ENCODE measurements around the gene POLR3K. TPM values are rescaled to one million over a fixed set of nuclear protein-coding genes. Genes with fewer than 3 reads are reported as not detected.
A peak's percentile ranks its signal among the peaks of the same experiment; 100 is the strongest.
"Not testable (repeated sequence)": the region's sequence is repeated elsewhere in the genome, so short reads cannot be mapped to it uniquely, and the experiment has no call there.

The POLR3K gene
- total and polyA plus RNA-seq, 4 experiments from 2014 or later, result 19.9 to 43.1 (median 31.6) TPM

GRCh38 chr16:50769-51591, 2.4 kb downstream of the POLR3K start:
- H3K9me3 ChIP-seq (ENCODE audit: control insufficient read depth in 1 of 2, low read length in 2 of 2), result no peaks in the 10 kb centered on the region
- Mint-ChIP-seq H3K4me3 (peak overlapping the region; percentile 36 to 71 (median 60)), H3K27ac (peak overlapping the region in 1 of 7 donors; percentile 51), H3K36me3 (peaks cover 21 to 39% of the 10 kb centered on the region in 2 donors), H3K9me3 (no peaks in the 10 kb centered on the region), H3K27me3 (no peaks in the 10 kb centered on the region), H3K4me1 (peaks cover 20 to 46% (median 31%) of the 10 kb centered on the region in 4 donors)
- H3K36me3 ChIP-seq (ENCODE audit: insufficient read depth, low read length), result peaks cover 19% of the 10 kb centered on the region
- intact Hi-C loops (cut with micrococcal nuclease), result no loop called here
- no peak for DNase-seq
- peaks cover 29% of the 10 kb centered on the region for H3K4me1 ChIP-seq (ENCODE audit: insufficient read depth, low read length)
- no peak overlapping the region for H3K4me3 ChIP-seq (ENCODE audit: low read length in 2 of 2)
- no peak overlapping the region for H3K27ac ChIP-seq (ENCODE audit: low read depth, low read length)
- ChIA-PET CTCF (ENCODE audit: partially characterized antibody) (interaction anchor here (0.7 kb wide), 1 partner anchor 319 kb away, joined by 3 read pairs; the partner anchor contains the start of gene MRPL28), POLR2A (ENCODE audit: partially characterized antibody) (no interaction called here)
- H3K27me3 ChIP-seq (ENCODE audit: insufficient read depth, low read length), result no peaks in the 10 kb centered on the region

- Histone ChIP-seq H3K27me3 (ENCODE audit: insufficient read depth, low read length) (no peaks in the 10 kb centered on the region), H3K4me1 (ENCODE audit: insufficient read depth, low read length) (peaks cover 24% of the 10 kb centered on the region), H3K36me3 (ENCODE audit: insufficient read depth, low read length) (peaks cover 36% of the 10 kb centered on the region), H3K4me3 (ENCODE audit: low read length in 2 of 2) (no peak overlapping the region), H3K27ac (ENCODE audit: low read depth, low read length) (no peak overlapping the region), H3K9me3 (ENCODE audit: control insufficient read depth in 1 of 2, low read length in 2 of 2) (no peaks in the 10 kb centered on the region)
- no peak overlapping the region for H3K4me3 Mint-ChIP-seq
- peaks cover 54 to 62% of the 10 kb centered on the region in 2 donors for H3K36me3 Mint-ChIP-seq
- no peak overlapping the region for H3K27ac Mint-ChIP-seq
- H3K4me1 Mint-ChIP-seq, result peaks cover 24 to 40% (median 34%) of the 10 kb centered on the region in 4 donors
- intact Hi-C loops (cut with micrococcal nuclease), result no loop called here
- POLR2A ChIA-PET (ENCODE audit: partially characterized antibody), result no interaction called here
- CTCF ChIA-PET (ENCODE audit: partially characterized antibody), result no interaction called here
- H3K27me3 Mint-ChIP-seq, result no peaks in the 10 kb centered on the region
- H3K9me3 Mint-ChIP-seq, result no peaks in the 10 kb centered on the region
- DNase-seq, result no peak
These were observed 6.2 kb downstream of the POLR3K start for GRCh38 chr16:47234-47633.

GRCh38 chr16:46510-46909, 6.9 kb downstream of the POLR3K start:
- H3K9me3 Mint-ChIP-seq; H3K9me3 ChIP-seq (ENCODE audit: control insufficient read depth in 1 of 2, low read length in 2 of 2); intact Hi-C loops (cut with micrococcal nuclease); H3K27ac Mint-ChIP-seq; DNase-seq; POLR2A ChIA-PET (ENCODE audit: partially characterized antibody); CTCF ChIA-PET (ENCODE audit: partially characterized antibody); H3K27ac ChIP-seq (ENCODE audit: low read depth, low read length); H3K4me3 Mint-ChIP-seq; H3K27me3 Mint-ChIP-seq; H3K4me3 ChIP-seq (ENCODE audit: low read length in 2 of 2); H3K27me3 ChIP-seq (ENCODE audit: insufficient read depth, low read length): not testable (repeated sequence)
- Mint-ChIP-seq H3K36me3 (peaks cover 59 to 68% of the 10 kb centered on the region in 2 donors), H3K4me1 (peaks cover 26 to 40% (median 36%) of the 10 kb centered on the region in 4 donors)
- peaks cover 36% of the 10 kb centered on the region for H3K36me3 ChIP-seq (ENCODE audit: insufficient read depth, low read length)
- peaks cover 21% of the 10 kb centered on the region for H3K4me1 ChIP-seq (ENCODE audit: insufficient read depth, low read length)

- DNase-seq, result no peak
- H3K27me3 Mint-ChIP-seq, result no peaks in the 10 kb centered on the region
- Histone ChIP-seq H3K27ac (ENCODE audit: low read depth, low read length) (no peak overlapping the region), H3K36me3 (ENCODE audit: insufficient read depth, low read length) (peaks cover 30% of the 10 kb centered on the region), H3K27me3 (ENCODE audit: insufficient read depth, low read length) (no peaks in the 10 kb centered on the region), H3K4me1 (ENCODE audit: insufficient read depth, low read length) (peaks cover 14% of the 10 kb centered on the region), H3K9me3 (ENCODE audit: control insufficient read depth in 1 of 2, low read length in 2 of 2) (no peaks in the 10 kb centered on the region), H3K4me3 (ENCODE audit: low read length in 2 of 2) (no peak overlapping the region)
- H3K9me3 Mint-ChIP-seq, result no peaks in the 10 kb centered on the region
- no peak overlapping the region for H3K27ac Mint-ChIP-seq
- CTCF ChIA-PET (ENCODE audit: partially characterized antibody), result interaction anchor here (1.6 kb wide), 1 partner anchor 51 kb away, joined by 5 read pairs; no protein-coding TSS in a partner anchor
- no peak overlapping the region for H3K4me3 Mint-ChIP-seq
- POLR2A ChIA-PET (ENCODE audit: partially characterized antibody), result interaction anchor here (1.5 kb wide), 1 partner anchor 8 kb away, joined by 4 read pairs; the partner anchor contains the start of genes POLR3K and SNRNP25
- intact Hi-C loops (cut with micrococcal nuclease), result no loop called here
- peaks cover 21 to 36% (median 30%) of the 10 kb centered on the region in 4 donors for H3K4me1 Mint-ChIP-seq
- peaks cover 53 to 58% of the 10 kb centered on the region in 2 donors for H3K36me3 Mint-ChIP-seq
These were observed 8.0 kb downstream of the POLR3K start for GRCh38 chr16:45454-45853.

DNA sequence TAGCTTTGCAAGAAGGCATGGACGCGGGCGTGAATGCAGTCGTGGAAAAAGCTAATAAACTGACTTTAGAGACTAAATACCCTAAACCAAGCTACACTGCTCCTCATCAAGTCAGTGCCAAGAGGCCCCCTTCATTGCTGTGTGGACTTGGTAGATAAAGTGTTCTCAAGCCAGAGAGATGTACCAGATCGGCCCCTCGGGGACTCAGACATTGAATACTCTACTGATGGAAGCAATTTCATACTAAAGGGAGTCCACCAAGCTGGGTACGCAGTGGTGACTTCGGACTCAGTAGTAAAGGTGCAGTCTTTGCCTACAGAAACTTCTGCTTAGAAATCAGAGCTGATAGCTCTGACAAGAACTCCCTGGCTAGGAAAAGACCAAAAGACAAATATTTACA, 8.8 kb downstream of the POLR3K start:
- POLR2A ChIA-PET (ENCODE audit: partially characterized antibody), result interaction anchor here (1.5 kb wide), 1 partner anchor 8 kb away, joined by 4 read pairs; the partner anchor contains the start of genes POLR3K and SNRNP25
- H3K9me3 Mint-ChIP-seq, result no peaks in the 10 kb centered on the region

GRCh38 chr16:43294-43693, 10.1 kb downstream of the POLR3K start:
- H3K36me3 ChIP-seq (ENCODE audit: insufficient read depth, low read length), result peaks cover 29% of the 10 kb centered on the region
- peaks cover 27% of the 10 kb centered on the region for H3K4me1 ChIP-seq (ENCODE audit: insufficient read depth, low read length)
- no peaks in the 10 kb centered on the region for H3K27me3 Mint-ChIP-seq
- H3K27ac Mint-ChIP-seq, result peak overlapping the region in 2 of 7 donors; percentile 25 to 32
- H3K9me3 Mint-ChIP-seq, result no peaks in the 10 kb centered on the region
- intact Hi-C loops (cut with micrococcal nuclease), result no loop called here
- H3K4me3 Mint-ChIP-seq, result no peak overlapping the region
- H3K9me3 ChIP-seq (ENCODE audit: control insufficient read depth in 1 of 2, low read length in 2 of 2), result no peaks in the 10 kb centered on the region
- peaks cover 49 to 53% of the 10 kb centered on the region in 2 donors for H3K36me3 Mint-ChIP-seq
- DNase-seq, result no peak
- H3K27me3 ChIP-seq (ENCODE audit: insufficient read depth, low read length), result no peaks in the 10 kb centered on the region
- ChIA-PET POLR2A (ENCODE audit: partially characterized antibody) (no interaction called here), CTCF (ENCODE audit: partially characterized antibody) (no interaction called here)
- peaks cover 33 to 43% (median 38%) of the 10 kb centered on the region in 4 donors for H3K4me1 Mint-ChIP-seq
- H3K4me3 ChIP-seq (ENCODE audit: low read length in 2 of 2), result no peak overlapping the region
- no peak overlapping the region for H3K27ac ChIP-seq (ENCODE audit: low read depth, low read length)

More for the DNA sequence above, 8.8 kb downstream of the POLR3K start:
- intact Hi-C loops (cut with micrococcal nuclease), result no loop called here
- Mint-ChIP-seq H3K4me3 (no peak overlapping the region), H3K27ac (peak overlapping the region in 1 of 7 donors; percentile 60), H3K36me3 (peaks cover 50 to 54% of the 10 kb centered on the region in 2 donors), H3K27me3 (no peaks in the 10 kb centered on the region), H3K4me1 (peaks cover 24 to 32% (median 26%) of the 10 kb centered on the region in 4 donors)
- CTCF ChIA-PET (ENCODE audit: partially characterized antibody), result interaction anchor here (0.7 to 1.6 kb wide), 2 partner anchors 9 to 52 kb away, joined by 5 to 6 read pairs; partner anchors contain the start of genes POLR3K and SNRNP25
- no peak overlapping the region for H3K4me3 ChIP-seq (ENCODE audit: low read length in 2 of 2)
- no peaks in the 10 kb centered on the region for H3K27me3 ChIP-seq (ENCODE audit: insufficient read depth, low read length)
- peaks cover 30% of the 10 kb centered on the region for H3K36me3 ChIP-seq (ENCODE audit: insufficient read depth, low read length)
- DNase-seq, result no peak
- H3K9me3 ChIP-seq (ENCODE audit: control insufficient read depth in 1 of 2, low read length in 2 of 2), result no peaks in the 10 kb centered on the region
- peaks cover 14% of the 10 kb centered on the region for H3K4me1 ChIP-seq (ENCODE audit: insufficient read depth, low read length)
- no peak overlapping the region for H3K27ac ChIP-seq (ENCODE audit: low read depth, low read length)

DNA sequence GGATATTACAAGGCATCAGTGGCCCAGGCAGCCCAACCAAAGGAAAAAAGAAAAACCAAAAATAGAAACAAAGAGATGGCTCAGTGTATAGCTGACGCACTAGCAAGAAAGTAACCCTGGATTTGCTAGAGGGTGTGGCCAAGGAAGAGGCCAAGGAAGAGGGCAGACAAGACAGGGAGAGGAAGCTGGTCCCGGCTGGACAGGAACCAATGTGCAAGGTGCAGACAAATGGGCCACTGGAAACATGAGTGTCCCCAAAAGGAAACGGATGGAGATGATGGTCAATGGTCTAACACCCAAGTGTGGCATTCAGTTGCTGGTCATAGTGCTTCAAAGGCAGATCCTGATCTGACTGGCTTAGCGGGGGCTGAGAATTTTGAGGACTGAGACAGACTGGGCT, 10.7 kb downstream of the POLR3K start:
- intact Hi-C loops (cut with micrococcal nuclease), result no loop called here
- H3K27me3 Mint-ChIP-seq, result no peaks in the 10 kb centered on the region
- H3K4me1 Mint-ChIP-seq, result peaks cover 34 to 47% (median 40%) of the 10 kb centered on the region in 4 donors
- no peak for DNase-seq
- POLR2A ChIA-PET (ENCODE audit: partially characterized antibody), result no interaction called here
- Histone ChIP-seq H3K27me3 (ENCODE audit: insufficient read depth, low read length) (no peaks in the 10 kb centered on the region), H3K36me3 (ENCODE audit: insufficient read depth, low read length) (peaks cover 27% of the 10 kb centered on the region), H3K4me3 (ENCODE audit: low read length in 2 of 2) (no peak overlapping the region), H3K9me3 (ENCODE audit: control insufficient read depth in 1 of 2, low read length in 2 of 2) (no peaks in the 10 kb centered on the region), H3K27ac (ENCODE audit: low read depth, low read length) (no peak overlapping the region), H3K4me1 (ENCODE audit: insufficient read depth, low read length) (peaks cover 30% of the 10 kb centered on the region)
- peak overlapping the region in 1 of 8 donors; percentile 17 for H3K4me3 Mint-ChIP-seq
- no peaks in the 10 kb centered on the region for H3K9me3 Mint-ChIP-seq
- peak overlapping the region in 3 of 7 donors; percentile 32 to 77 (median 65) for H3K27ac Mint-ChIP-seq
- CTCF ChIA-PET (ENCODE audit: partially characterized antibody), result no interaction called here
- peaks cover 46 to 49% of the 10 kb centered on the region in 2 donors for H3K36me3 Mint-ChIP-seq

Data from CD4-positive, alpha-beta memory T cell (primary cell).